ENCODE measurements around the gene TRIM63.
A peak's percentile ranks its signal among the peaks of the same experiment; 100 is the strongest.

TRIM63 gene

GRCh38 chr1:26006710-26007109 is 60.7 kb downstream of the TRIM63 start:
- no peaks in the 10 kb centered on the region for H3K36me3 ChIP-seq
- H3K9me3 ChIP-seq (replicated peaks in 1 of 11): no peaks in the 10 kb centered on the region
- H3K27me3 ChIP-seq: no peaks in the 10 kb centered on the region
- no peak overlapping the region for H3K4me3 ChIP-seq
- H3K9ac ChIP-seq: no peak overlapping the region
- no peak for TF ChIP-seq Cebpa-rat (IDR thresholded peaks at IDR 0.05)
- H3K4me1 ChIP-seq: peaks cover 19 to 71% (median 48%) of the 10 kb centered on the region in 10 experiments
- H3K4me2 ChIP-seq: peak overlapping the region in 4 of 11 experiments; percentile 11 to 60 (median 32); a peak in 3 of 22 replicates
- H4K20me1 ChIP-seq: no peaks in the 10 kb centered on the region
- no peak overlapping the region for H3K27ac ChIP-seq

DNA sequence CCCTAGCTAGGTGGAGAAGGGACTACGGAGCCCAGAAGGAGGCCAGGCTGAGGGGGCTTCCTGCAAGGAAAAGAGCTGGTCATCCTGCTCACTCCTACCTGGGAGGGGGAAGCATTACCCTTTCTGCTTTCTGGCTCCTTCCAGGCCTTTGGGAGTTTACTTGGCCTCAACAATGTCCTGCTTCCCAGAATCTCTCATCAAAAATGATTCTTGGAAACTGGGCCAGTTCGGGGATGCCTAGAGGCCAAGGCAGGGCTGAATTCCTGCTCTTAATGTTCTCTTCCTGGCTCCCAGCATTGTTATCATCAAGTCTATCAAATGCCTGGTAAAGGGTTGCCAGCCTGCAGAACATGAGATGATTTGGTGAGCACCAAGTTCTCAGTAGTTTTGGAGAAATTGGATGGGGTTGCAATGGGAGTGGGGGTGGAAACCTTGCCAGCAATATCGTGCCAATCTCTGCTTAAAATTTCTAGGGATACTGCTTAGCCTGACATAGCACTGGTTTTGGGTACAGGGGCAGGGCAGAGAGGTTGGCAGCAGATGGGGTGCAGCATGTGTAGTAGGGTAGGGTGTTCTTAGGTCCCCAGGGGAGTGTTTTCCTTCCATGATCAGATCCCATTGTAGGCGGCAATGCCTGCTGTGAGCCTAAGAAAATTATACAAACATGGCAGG is 61.9 kb downstream of the TRIM63 start:
- Histone ChIP-seq H3K4me2 (peak overlapping the region in 1 of 11 experiments; percentile 14; a peak in 1 of 22 replicates), H4K20me1 (no peaks in the 10 kb centered on the region), H3K9me3 (replicated peaks in 1 of 11) (no peaks in the 10 kb centered on the region), H3K9ac (no peak overlapping the region), H3K27me3 (no peaks in the 10 kb centered on the region), H3K4me1 (peaks cover 9 to 60% (median 41%) of the 10 kb centered on the region in 10 experiments), H3K36me3 (no peaks in the 10 kb centered on the region), H3K4me3 (no peak overlapping the region), H3K27ac (no peak overlapping the region)
- TF ChIP-seq Cebpa-rat (IDR thresholded peaks at IDR 0.05): no peak

DNA sequence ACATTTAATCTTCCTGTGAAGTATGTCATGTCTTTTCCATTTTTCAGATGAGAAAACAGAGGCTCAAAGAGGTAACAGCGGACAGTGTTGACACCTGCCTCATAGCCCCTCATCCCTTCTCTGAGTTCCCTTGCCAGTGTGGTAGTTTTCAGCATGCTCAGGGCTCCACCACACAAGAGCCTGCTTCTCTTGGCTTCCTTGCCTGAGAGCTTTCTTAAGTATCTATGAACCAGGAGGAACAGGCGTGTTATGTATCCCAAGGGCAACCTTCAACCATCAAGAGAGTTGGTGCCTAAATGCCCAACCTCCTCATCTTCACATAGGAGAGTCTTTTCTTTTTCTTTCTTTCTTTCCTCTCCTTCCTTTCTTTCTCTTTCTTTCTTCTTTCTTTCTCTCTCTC is 63.7 kb downstream of the TRIM63 start:
- peak overlapping the region; percentile 21 to 74 (median 64); a peak in 21 of 22 replicates for H3K4me2 ChIP-seq

GRCh38 chr1:26003262-26003661 is 64.2 kb downstream of the TRIM63 start:
- H3K4me1 ChIP-seq: peaks cover 13 to 50% (median 38%) of the 10 kb centered on the region in 10 experiments
- peak in 10 of 11 experiments; percentile 27 to 88 (median 80); a peak in 16 of 22 replicates for TF ChIP-seq Cebpa-rat (IDR thresholded peaks at IDR 0.05)

More for the DNA sequence above, 63.7 kb downstream of the TRIM63 start:
- H3K4me1 ChIP-seq: peaks cover 9 to 46% (median 34%) of the 10 kb centered on the region in 10 experiments
- peak overlapping the region in 1 of 11 experiments; percentile 37; a peak in 1 of 22 replicates for H3K9ac ChIP-seq
- H3K9me3 ChIP-seq (replicated peaks in 1 of 11): no peaks in the 10 kb centered on the region
- H4K20me1 ChIP-seq: no peaks in the 10 kb centered on the region
- no peaks in the 10 kb centered on the region for H3K27me3 ChIP-seq
- peak overlapping the region in 6 of 11 experiments; percentile 11 to 61 (median 43); a peak in 6 of 22 replicates for H3K27ac ChIP-seq
- H3K36me3 ChIP-seq: no peaks in the 10 kb centered on the region
- no peak for TF ChIP-seq Cebpa-rat (IDR thresholded peaks at IDR 0.05)
- no peak overlapping the region; a peak in 1 of 20 replicates for H3K4me3 ChIP-seq

More at GRCh38 chr1:26003262-26003661, 64.2 kb downstream of the TRIM63 start:
- peak overlapping the region in 6 of 11 experiments; percentile 11 to 61 (median 43); a peak in 4 of 22 replicates for H3K27ac ChIP-seq
- no peaks in the 10 kb centered on the region for H4K20me1 ChIP-seq
- no peaks in the 10 kb centered on the region for H3K9me3 ChIP-seq (replicated peaks in 1 of 11)
- no peaks in the 10 kb centered on the region for H3K36me3 ChIP-seq
- H3K9ac ChIP-seq: no peak overlapping the region
- no peak overlapping the region for H3K4me3 ChIP-seq
- H3K27me3 ChIP-seq: no peaks in the 10 kb centered on the region
- peak overlapping the region; percentile 21 to 74 (median 64); a peak in 20 of 22 replicates for H3K4me2 ChIP-seq

All from BLaER1 treated with 17β-estradiol and CSF1 and Interleukin-3, amounts not matched to agents 10 nM and 100 nM (cell line).